ENCODE results near the gene PEX10. TPM values are rescaled to one million over a fixed set of nuclear protein-coding genes. Genes with fewer than 3 reads are reported as not detected.

PEX10 gene
- total RNA-seq, 2 donors from 2014 or later = 4.7 to 17.0 TPM

DNA sequence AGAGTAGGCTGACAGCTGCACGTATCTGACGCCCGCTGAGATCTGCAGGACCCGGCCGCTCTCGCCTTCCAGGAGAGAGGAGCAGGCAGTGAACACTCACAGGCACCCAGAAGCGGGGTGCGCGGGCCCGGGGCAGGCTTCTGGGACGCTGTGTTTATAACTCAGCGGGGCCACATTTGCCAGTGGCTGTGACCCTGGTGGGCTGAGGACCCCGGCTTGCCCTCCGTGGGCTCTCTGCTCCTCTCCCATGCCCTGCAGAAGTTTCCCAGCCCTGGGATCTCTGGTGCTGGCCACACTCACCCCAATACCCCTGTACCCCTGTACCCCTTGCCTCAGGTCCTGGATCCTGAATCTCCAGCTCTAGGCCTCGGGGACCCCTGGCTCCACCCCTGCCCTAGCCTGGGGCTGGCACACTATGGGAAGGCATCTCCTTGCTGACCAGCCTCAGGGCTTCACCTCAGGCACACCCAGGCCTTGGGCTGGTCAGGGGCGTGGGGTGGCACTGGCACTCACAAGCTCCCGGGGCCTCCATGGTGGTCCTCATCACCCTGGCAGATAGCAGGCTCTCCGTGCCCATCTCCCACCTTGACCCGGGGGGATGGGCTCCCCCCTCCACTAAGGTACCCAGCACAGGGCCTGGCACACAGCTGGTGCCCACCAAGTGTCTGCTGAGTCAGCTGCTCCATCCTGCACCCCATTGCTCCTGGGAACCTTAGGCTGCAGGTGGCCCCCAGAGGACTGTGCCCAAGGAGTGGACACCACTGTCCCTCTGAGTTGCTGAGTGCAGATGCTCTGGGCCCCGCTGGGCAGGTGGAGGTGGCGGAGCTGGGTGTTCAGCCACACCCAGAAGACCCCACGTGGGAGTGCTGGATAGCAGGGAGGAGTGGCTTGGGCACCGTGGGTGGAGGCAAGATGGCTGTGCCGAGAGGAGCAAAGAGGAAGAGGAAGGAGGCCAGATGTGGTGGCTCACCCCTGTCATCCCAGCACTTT lies 53.4 kb downstream of the PEX10 start:
- H3K27ac Mint-ChIP-seq = no peak overlapping the region
- no peaks in the 10 kb centered on the region for H3K36me3 Mint-ChIP-seq
- H3K9me3 Mint-ChIP-seq = peaks cover 5 to 10% of the 10 kb centered on the region in 2 donors
- DNase-seq (ENCODE audit: low spot score in 2 of 2) = no peak
- no peak for ATAC-seq

DNA sequence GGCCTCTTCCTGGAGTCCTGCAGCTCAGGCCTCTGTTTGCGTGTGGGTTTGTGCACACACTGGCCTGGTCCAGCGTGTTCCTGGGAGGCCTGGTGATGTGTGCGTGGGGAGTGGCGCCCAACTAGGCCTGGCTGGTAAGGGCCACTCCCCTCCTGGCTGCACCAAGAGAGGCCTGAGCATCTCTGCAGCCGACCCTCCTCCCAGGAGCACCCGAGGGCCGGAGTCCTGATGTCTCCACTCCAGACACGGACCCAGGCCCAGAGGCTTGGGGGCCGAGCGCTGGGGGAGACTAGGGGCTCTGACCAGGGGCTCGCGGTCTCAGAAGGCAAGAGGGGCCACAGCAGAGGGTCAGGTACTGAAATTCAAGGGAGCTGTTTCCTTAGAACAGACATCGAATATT lies 54.3 kb downstream of the PEX10 start:
- H3K27ac Mint-ChIP-seq = no peak overlapping the region
- H3K9me3 Mint-ChIP-seq = peaks cover 3 to 10% of the 10 kb centered on the region in 2 donors
- no peak for DNase-seq (ENCODE audit: low spot score in 2 of 2)
- ATAC-seq = no peak
- no peaks in the 10 kb centered on the region for H3K36me3 Mint-ChIP-seq

DNA sequence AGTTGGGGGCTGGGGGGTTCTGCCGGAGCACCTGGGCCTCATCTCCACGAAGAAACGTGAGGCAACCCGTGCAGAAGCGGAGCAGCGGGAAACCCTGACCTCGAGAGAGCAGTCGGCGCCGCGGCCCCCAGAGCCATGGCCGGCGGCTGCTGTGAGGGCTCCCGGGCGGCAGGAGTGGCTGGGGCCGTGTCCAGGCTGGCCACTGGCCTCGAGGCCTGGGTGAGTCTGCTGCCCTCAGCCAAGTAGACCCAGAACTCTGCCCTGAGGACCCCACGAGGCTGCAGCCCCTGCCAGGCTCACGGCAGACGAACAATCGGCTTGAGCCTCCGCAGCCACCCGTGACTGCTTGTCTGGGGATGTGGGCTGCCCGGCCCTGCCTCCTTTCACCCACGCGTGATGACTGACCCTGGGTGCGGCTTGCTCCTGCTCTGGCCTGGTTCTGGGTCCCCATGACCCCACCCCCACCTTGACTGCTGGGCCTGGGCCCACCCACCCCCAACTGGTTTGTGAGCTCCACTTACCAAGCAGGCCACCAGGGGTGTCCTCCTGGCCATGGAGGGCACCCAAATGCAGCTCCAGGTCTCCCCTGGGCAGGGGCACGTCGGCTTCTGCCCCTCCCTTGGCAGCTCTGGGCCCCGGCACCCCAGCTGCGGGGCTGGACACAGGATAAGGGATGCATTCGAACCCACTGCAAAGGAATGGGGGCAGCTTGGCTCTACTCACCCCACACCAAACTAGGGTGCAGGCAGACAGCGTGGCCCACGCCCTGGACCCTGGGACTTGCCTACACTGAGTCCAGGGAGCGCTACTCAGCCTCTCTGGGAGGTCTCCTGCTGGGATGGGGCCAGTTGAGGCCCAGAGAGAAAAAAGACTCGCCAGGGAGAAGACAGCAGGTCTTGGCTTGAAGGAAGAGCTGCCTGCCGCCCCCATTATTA lies 55.2 kb downstream of the PEX10 start:
- peaks cover 1 to 2% of the 10 kb centered on the region in 2 donors for H3K9me3 Mint-ChIP-seq
- H3K27ac Mint-ChIP-seq = no peak overlapping the region
- no peaks in the 10 kb centered on the region for H3K36me3 Mint-ChIP-seq
- DNase-seq (ENCODE audit: low spot score in 2 of 2) (no peak), ATAC-seq (no peak)

DNA sequence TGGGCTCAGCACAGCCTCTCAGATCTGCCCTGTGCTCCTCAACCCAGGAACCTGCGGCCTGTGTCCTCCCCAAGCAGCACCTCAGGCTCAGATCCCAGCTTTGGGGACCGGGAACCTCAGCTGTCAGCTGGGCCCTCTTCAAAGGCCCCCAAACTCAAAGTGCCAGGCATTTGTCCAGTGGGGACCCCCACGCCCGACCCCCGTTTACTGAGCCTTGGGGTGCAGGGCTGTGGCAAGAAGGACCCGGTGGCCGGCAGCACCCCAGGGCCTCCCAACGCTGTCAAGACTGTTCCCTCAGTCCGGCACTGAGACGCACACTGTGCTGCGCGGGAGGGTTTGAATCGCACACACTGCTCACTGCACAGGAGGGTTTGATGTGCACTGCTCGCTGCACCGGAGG lies 56.0 kb downstream of the PEX10 start:
- H3K9me3 Mint-ChIP-seq = no peaks in the 10 kb centered on the region
- no peaks in the 10 kb centered on the region for H3K36me3 Mint-ChIP-seq
- DNase-seq (ENCODE audit: low spot score in 2 of 2) (no peak), ATAC-seq (no peak)
- H3K27ac Mint-ChIP-seq = no peak overlapping the region

DNA sequence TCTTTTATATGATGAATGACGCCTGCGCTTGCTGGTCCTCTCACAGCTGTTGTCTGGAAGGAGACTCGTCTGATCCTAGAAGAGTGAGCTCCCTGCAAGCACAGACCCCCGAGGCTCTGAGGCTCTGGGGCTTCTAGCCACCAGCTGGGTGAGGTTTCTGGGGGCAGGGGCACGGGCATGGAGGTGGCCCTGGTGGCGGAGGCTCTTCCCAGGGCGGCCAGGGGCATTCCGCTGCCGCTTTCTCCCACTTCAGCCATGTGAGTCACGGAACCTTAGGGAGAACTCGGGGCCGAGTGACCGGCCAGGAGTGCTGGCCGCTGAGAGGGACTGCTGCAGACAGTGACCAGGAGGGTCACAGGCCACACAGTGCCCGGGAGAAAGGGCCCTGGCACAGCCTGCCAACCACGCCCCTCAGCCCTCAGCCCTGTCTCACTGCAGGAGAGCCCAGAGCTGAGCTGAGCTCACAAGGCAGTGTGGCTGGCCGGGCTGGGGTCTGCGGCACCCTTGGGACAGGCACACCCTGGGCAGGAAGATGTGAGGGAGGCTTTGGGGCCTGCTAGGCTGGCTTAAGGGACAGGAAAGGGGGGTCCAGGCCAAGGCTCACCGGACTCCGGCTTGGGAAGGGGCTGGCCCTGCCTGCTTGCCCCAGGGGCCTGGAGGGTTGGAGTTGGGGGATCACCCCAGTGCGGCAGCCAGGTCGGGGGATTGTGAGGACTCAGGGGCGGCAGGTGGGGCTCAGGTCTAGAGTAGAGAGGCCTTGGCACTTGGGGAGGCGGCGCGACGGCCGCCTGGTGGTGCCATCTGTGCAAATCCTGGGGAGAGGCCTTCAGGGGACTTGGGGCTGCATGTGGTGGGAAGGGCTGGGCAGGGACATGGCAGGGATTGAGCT lies 56.7 kb downstream of the PEX10 start:
- no peak for ATAC-seq
- no peak for DNase-seq (ENCODE audit: low spot score in 2 of 2)
- Mint-ChIP-seq H3K36me3 (no peaks in the 10 kb centered on the region), H3K9me3 (no peaks in the 10 kb centered on the region), H3K27ac (no peak overlapping the region)

DNA sequence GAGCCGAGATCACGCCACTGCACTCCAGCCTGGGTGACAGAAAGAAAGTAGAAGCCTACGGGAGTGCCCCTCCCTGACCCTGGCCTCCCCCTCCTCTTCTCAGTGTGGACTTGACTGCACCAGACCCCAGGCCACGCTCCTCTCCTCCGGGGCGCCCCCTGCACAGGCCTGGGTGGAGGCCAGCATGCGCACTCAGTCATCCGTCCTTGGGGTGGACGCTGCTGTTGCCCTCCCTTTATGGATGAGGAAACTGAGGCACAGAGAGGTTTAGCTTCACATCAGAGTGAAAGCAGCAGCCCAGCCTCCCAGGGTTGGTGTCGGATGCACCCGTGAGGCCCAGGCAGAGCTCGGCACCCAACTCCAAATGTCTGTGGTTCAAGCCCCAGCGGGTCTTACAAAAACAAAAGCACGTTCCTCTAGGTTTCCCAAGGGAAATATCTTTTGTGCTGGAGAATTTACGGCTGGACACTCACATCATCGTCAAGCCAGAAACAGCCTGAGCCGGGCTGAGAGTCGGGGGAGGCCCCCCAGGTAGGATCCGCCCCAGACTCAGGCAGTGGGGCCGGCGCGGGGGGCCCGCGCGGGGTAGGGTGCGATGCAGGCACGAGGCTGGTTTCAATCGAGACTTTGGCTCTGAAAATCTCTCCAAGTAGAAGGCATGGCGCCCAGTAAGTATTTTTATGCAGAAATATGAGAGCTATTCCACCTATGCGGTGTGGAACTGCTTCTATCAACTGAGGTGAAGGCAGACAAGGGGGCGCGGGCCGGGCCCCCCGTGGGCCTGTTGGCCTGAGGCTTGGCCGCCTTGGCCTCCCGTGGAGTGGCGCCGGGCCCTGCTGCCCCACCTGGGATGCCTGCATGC lies 57.6 kb downstream of the PEX10 start:
- Mint-ChIP-seq H3K27ac (no peak overlapping the region), H3K36me3 (no peaks in the 10 kb centered on the region), H3K9me3 (no peaks in the 10 kb centered on the region)
- no peak for DNase-seq (ENCODE audit: low spot score in 2 of 2)
- no peak for ATAC-seq

Other genes starting within 250 kb of the PEX10 start
- gene FAAP20, start 217.8 kb downstream of the PEX10 start, total RNA-seq = 10 to 100 TPM; 59.1 to 66.9 TPM
- gene SKI, start 184.2 kb downstream of the PEX10 start, total RNA-seq = 10 to 100 TPM; 26.6 to 43.8 TPM
- 1 to 10 TPM; 2.0 to 5.7 TPM for gene MORN1, start 21.0 kb downstream of the PEX10 start, total RNA-seq
- 100 to 1,000 TPM; 102 to 135 TPM for gene RER1, start 20.7 kb downstream of the PEX10 start, total RNA-seq
- gene PLCH2, start 63.7 kb upstream of the PEX10 start, total RNA-seq = 1 to 10 TPM; 6.9 to 7.1 TPM
- 10 to 100 TPM; 45.7 to 79.7 TPM for gene PANK4, start 114.0 kb upstream of the PEX10 start, total RNA-seq
- gene HES5, start 117.7 kb upstream of the PEX10 start, total RNA-seq = under 1 TPM in 1 of 2 donors, not detected in 1; 0.19 TPM
- gene TNFRSF14, start 143.8 kb upstream of the PEX10 start, total RNA-seq = 100 to 1,000 TPM; 124 to 183 TPM
- 10 to 100 TPM; 34.7 to 38.8 TPM for gene PRXL2B, start 174.2 kb upstream of the PEX10 start, total RNA-seq
- 1 to 10 TPM; 1.4 to 2.5 TPM for gene MMEL1, start 220.5 kb upstream of the PEX10 start, total RNA-seq